Smooth muscle cell (in vitro differentiated cells): ENCODE results near the gene CRYZ. TPM values are rescaled to one million over a fixed set of nuclear protein-coding genes. Genes with fewer than 3 reads are reported as not detected.
"Not testable (repeated sequence)": the region's sequence is repeated elsewhere in the genome, so short reads cannot be mapped to it uniquely, and the experiment has no call there.

Experiments
- DNase-seq: peaks from one replicate; lab custom pipeline; 2025; ENCODE audit not compliant: unreplicated experiment; lab: John Stamatoyannopoulos, UW
- H2AFZ ChIP-seq: fragments of 200-600 bp; sonication (generic); 2 replicates; pipeline ENCODE4 v1.6.0; 2016; ENCODE audit warnings: antibody characterized with exemption, low read depth, mild to moderate bottlenecking
- H3F3A ChIP-seq: fragments of 200-600 bp; sonication (generic); 2 replicates; pipeline ENCODE4 v1.6.0; 2017; ENCODE audit warnings: antibody characterized with exemption, low read depth
- H3K27ac ChIP-seq: fragments of 200-600 bp; sonication (generic); 2 replicates; pipeline ENCODE4 v1.5.1; 2016; ENCODE audit warnings: low read depth, mild to moderate bottlenecking
- H3K27me3 ChIP-seq: fragments of 200-600 bp; sonication (generic); 2 replicates; pipeline ENCODE4 v1.6.1; 2016; ENCODE audit warnings: low read depth, mild to moderate bottlenecking
- H3K36me3 ChIP-seq: fragments of 200-600 bp; sonication (generic); 2 replicates; pipeline ENCODE4 v1.5.1; 2016; ENCODE audit warnings: low read depth
- H3K4me1 ChIP-seq: fragments of 200-600 bp; sonication (generic); 2 replicates; pipeline ENCODE4 v1.5.1; 2016; ENCODE audit warnings: low read depth
- H3K4me2 ChIP-seq: fragments of 200-600 bp; sonication (generic); 2 replicates; pipeline ENCODE4 v1.6.0; 2016; ENCODE audit warnings: mild to moderate bottlenecking
- H3K4me3 ChIP-seq: fragments of 200-600 bp; sonication (generic); 2 replicates; pipeline ENCODE4 v1.5.1; 2016; ENCODE audit warnings: mild to moderate bottlenecking
- H3K79me2 ChIP-seq: fragments of 200-600 bp; sonication (generic); 2 replicates; pipeline ENCODE4 v1.6.0; 2016; ENCODE audit warnings: low read depth, mild to moderate bottlenecking
- H3K9ac ChIP-seq: fragments of 200-600 bp; sonication (generic); 2 replicates; pipeline ENCODE4 v1.6.0; 2016; ENCODE audit warnings: low read depth
- H3K9me3 ChIP-seq: fragments of 200-600 bp; sonication (generic); replicated peaks from 2 replicates; pipeline ENCODE4 v1.5.1; 2016; ENCODE audit warnings: low read depth
- H4K20me1 ChIP-seq: fragments of 200-600 bp; sonication (generic); 2 replicates; pipeline ENCODE4 v1.6.0; 2016; ENCODE audit warnings: low read depth
- WGBS: methylation state at CpG from one replicate; pipeline ENCODE4 v1.1.7; 2016; ENCODE audit warnings: low lambda C conversion rate; 5-methylcytosine and 5-hydroxymethylcytosine counted together
- polyA plus RNA-seq: library from polyadenylated mRNA; unstranded; fragments of >200 nt; fragmentation: Nextera tagmentation; extraction: Ambion mirVana; gene quantifications from 2 replicates; pipeline ENCODE4 v1.2.1, GENCODE V29; 2016
- total RNA-seq: library from RNA; depleted of rRNA; stranded (reverse); fragments of >200 nt; gene quantifications from 2 replicates; pipeline ENCODE4 v1.2.3, GENCODE V29; 2014
- TF ChIP-seq, protein P1 (sequence below): fragments of 200-600 bp; sonication (generic); IDR thresholded peaks from 2 replicates; pipeline ENCODE4 v1.5.1; 2017; ENCODE audit warnings: borderline replicate concordance, mild to moderate bottlenecking, antibody characterized with exemption; ENCODE audit not compliant: insufficient read depth, poor library complexity, severe bottlenecking

Gene CRYZ
- total and polyA plus RNA-seq, 2 experiments from 2014 or later, result not detected

DNA sequence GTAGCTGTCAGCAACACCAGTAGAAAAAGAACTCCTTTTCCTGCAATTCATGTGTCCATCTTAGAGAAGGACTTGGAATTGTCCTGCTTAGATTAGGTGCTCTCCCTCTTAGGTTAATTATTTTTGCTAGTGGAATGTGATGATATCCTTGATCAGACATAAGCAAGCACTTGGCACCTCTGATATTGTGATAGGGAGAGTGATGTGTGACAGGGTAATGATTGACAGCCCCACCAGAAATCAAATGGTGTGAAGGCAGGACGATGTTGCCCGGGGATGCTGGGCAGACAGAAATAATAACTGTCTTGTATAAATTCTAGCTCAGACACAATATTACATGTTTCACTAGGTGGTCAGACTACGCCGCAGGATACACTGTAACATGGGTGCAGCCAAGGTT, 4.5 kb upstream of the CRYZ start:
- H3K4me3 ChIP-seq, result no peak overlapping the region
- WGBS, result 71% methylated on average over 4 of the region's 4 CpGs
- H3K9me3 ChIP-seq, result no peaks in the 10 kb centered on the region
- no peaks in the 10 kb centered on the region for H3K36me3 ChIP-seq
- no peak overlapping the region for H3K4me2 ChIP-seq
- no peak overlapping the region for H3K9ac ChIP-seq
- H2AFZ ChIP-seq, result no peak overlapping the region
- TF ChIP-seq, protein P1, sequence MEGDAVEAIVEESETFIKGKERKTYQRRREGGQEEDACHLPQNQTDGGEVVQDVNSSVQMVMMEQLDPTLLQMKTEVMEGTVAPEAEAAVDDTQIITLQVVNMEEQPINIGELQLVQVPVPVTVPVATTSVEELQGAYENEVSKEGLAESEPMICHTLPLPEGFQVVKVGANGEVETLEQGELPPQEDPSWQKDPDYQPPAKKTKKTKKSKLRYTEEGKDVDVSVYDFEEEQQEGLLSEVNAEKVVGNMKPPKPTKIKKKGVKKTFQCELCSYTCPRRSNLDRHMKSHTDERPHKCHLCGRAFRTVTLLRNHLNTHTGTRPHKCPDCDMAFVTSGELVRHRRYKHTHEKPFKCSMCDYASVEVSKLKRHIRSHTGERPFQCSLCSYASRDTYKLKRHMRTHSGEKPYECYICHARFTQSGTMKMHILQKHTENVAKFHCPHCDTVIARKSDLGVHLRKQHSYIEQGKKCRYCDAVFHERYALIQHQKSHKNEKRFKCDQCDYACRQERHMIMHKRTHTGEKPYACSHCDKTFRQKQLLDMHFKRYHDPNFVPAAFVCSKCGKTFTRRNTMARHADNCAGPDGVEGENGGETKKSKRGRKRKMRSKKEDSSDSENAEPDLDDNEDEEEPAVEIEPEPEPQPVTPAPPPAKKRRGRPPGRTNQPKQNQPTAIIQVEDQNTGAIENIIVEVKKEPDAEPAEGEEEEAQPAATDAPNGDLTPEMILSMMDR, result no peak
- no peak for DNase-seq
- H3K27me3 ChIP-seq, result no peaks in the 10 kb centered on the region
- H3K79me2 ChIP-seq, result no peaks in the 10 kb centered on the region
- no peaks in the 10 kb centered on the region for H4K20me1 ChIP-seq
- no peak overlapping the region for H3K27ac ChIP-seq
- H3F3A ChIP-seq, result no peaks in the 10 kb centered on the region
- no peaks in the 10 kb centered on the region for H3K4me1 ChIP-seq

DNA sequence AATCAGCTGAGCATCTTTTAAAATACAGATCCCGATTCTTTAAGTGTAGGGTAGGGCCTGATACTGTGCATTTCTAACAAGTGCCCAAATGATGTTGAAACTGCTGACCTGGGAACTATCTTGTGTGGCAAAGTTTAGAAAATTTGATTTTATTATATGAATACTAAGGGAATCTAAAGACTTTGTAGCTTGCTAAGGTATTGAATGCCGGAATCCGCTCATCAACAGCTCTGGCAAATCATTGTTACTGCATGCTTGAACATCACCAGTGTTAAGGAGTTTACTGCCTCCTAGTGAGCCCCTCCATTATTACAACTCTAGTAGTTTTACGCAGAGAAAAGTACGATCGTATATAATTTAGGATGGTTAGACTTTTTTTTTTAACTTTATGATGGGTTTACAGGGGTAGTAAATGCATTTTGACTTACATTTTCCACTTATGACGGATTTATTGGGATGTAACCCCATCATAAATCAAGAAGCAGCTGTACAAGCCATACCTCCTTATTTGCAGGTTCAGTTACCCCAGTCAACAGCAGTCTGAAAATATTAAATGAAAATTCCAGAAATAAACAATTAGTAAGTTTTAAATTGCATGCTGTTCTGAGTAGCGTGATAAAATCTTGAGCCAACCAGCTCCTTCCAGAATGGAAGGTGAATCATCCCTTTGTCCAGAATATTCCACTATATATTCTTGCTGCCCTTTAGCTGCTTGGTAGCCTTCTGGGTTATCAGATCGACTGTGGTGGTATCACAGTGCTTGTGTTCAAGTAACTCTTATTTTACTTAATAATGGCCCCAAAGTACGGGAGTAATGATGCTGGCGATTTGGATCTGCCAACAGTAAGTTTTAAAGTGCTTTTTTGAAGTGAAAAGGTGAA, 994 bp upstream of the CRYZ start:
- Histone ChIP-seq H3K4me1 (no peaks in the 10 kb centered on the region), H3K9me3 (no peaks in the 10 kb centered on the region), H3K27ac (no peak overlapping the region), H3F3A (peaks cover 3% of the 10 kb centered on the region), H3K9ac (no peak overlapping the region), H3K79me2 (no peaks in the 10 kb centered on the region), H2AFZ (no peak overlapping the region), H4K20me1 (no peaks in the 10 kb centered on the region), H3K4me2 (no peak overlapping the region), H3K36me3 (no peaks in the 10 kb centered on the region), H3K27me3 (no peaks in the 10 kb centered on the region), H3K4me3 (no peak overlapping the region)
- WGBS, result 81% methylated on average over 11 of the region's 11 CpGs
- no peak for DNase-seq
- TF ChIP-seq, protein P1, result peak; percentile 24

GRCh38 chr1:74732071-74732946, 541 bp downstream of the CRYZ start:
- not testable (repeated sequence) for H3K9me3 ChIP-seq, H3K27me3 ChIP-seq, H3F3A ChIP-seq, H2AFZ ChIP-seq, H3K27ac ChIP-seq, H3K36me3 ChIP-seq, H3K4me2 ChIP-seq, H4K20me1 ChIP-seq, H3K9ac ChIP-seq, DNase-seq, H3K4me1 ChIP-seq, H3K79me2 ChIP-seq
- WGBS, result 97% methylated on average over 16 of the region's 17 CpGs
- peak overlapping the region; percentile 14 for H3K4me3 ChIP-seq

DNA sequence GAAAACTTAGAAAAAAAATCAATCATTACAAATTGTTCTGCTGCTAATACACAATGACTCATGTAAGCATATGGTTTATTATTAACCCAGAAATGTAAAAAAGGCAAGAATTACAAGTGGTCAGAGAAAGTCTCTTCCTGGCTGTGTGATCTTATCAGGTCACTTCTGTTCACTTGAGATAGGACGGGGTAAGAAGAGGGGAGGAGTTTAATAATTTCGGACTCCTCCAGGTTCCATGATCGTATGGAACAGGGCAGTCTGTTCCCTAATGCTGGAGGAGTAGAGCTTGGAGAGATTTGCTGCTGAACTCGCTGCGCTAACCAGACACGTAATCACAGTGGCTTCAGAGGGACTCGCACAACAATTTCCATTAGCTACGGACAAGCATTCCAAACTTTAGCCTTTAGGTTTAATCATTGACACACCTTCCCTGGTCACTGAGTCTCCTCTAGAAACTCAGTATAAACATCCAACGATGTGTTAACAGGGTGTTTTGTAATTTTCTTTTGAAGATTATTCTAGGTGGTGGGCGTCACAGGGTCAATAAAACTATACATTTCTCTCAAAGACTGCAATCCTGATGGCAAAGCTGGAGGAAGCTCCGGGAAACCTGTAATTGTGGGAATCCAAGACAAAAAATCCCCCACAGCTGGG, 1.3 kb downstream of the CRYZ start:
- Histone ChIP-seq H3K27me3 (no peaks in the 10 kb centered on the region), H4K20me1 (no peaks in the 10 kb centered on the region), H2AFZ (peak overlapping the region; percentile 7), H3F3A (peaks cover 3% of the 10 kb centered on the region), H3K36me3 (no peaks in the 10 kb centered on the region), H3K9ac (no peak overlapping the region), H3K79me2 (no peaks in the 10 kb centered on the region), H3K4me2 (peak overlapping the region; percentile 16), H3K27ac (peak overlapping the region; percentile 5), H3K4me1 (no peaks in the 10 kb centered on the region), H3K4me3 (peak overlapping the region; percentile 14), H3K9me3 (no peaks in the 10 kb centered on the region)
- TF ChIP-seq, protein P1, result no peak
- DNase-seq, result no peak
- WGBS, result 48% methylated on average over 11 of the region's 11 CpGs
